NAMALWA (cell line): ENCODE measurements around the gene QSER1.
"Not testable (repeated sequence)": the region's sequence is repeated elsewhere in the genome, so short reads cannot be mapped to it uniquely, and the experiment has no call there.

Experiments used
- DNase-seq: peaks from one replicate; pipeline ENCODE4 v3.0.0-alpha.2; 2015; ENCODE audit warnings: low spot score

The QSER1 gene

GRCh38 chr11:32935462-32936029 lies 42.9 kb downstream of the QSER1 start:
- DNase-seq, result peak; percentile 48

GRCh38 chr11:32936178-32936577 lies 43.6 kb downstream of the QSER1 start:
- DNase-seq, result not testable (repeated sequence)

GRCh38 chr11:32937283-32937682 lies 44.7 kb downstream of the QSER1 start:
- not testable (repeated sequence) for DNase-seq

GRCh38 chr11:32939046-32939445 lies 46.4 kb downstream of the QSER1 start:
- peak; percentile 10 for DNase-seq

GRCh38 chr11:32939866-32940265 lies 47.3 kb downstream of the QSER1 start:
- DNase-seq, result no peak

- DNase-seq, result no peak
These were observed 48.3 kb downstream of the QSER1 start for GRCh38 chr11:32940865-32941264.

GRCh38 chr11:32947978-32948377 lies 55.4 kb downstream of the QSER1 start:
- no peak for DNase-seq

GRCh38 chr11:32949739-32950138 lies 57.1 kb downstream of the QSER1 start:
- DNase-seq, result no peak

GRCh38 chr11:32952421-32952820 lies 59.8 kb downstream of the QSER1 start:
- DNase-seq, result no peak

- no peak for DNase-seq
These were observed 61.1 kb downstream of the QSER1 start for GRCh38 chr11:32953700-32954099.

- DNase-seq, result peak; percentile 75
These were observed 68.0 kb downstream of the QSER1 start for GRCh38 chr11:32960553-32961164.

GRCh38 chr11:32962016-32962415 lies 69.4 kb downstream of the QSER1 start:
- DNase-seq, result no peak

GRCh38 chr11:32963721-32964120 lies 71.1 kb downstream of the QSER1 start:
- DNase-seq, result no peak

- DNase-seq, result no peak
These were observed 75.9 kb downstream of the QSER1 start for GRCh38 chr11:32968541-32968940.

GRCh38 chr11:32972233-32972632 lies 79.6 kb downstream of the QSER1 start:
- not testable (repeated sequence) for DNase-seq

- no peak for DNase-seq
These were observed 80.2 kb downstream of the QSER1 start for GRCh38 chr11:32972781-32973180.

- DNase-seq, result no peak
These were observed 90.0 kb downstream of the QSER1 start for GRCh38 chr11:32982626-32983025.

GRCh38 chr11:32983506-32983905 lies 90.9 kb downstream of the QSER1 start:
- no peak for DNase-seq

GRCh38 chr11:32985600-32985999 lies 93.0 kb downstream of the QSER1 start:
- DNase-seq, result no peak

- no peak for DNase-seq
These were observed 95.2 kb downstream of the QSER1 start for GRCh38 chr11:32987851-32988250.

GRCh38 chr11:32990481-32990880 lies 97.9 kb downstream of the QSER1 start:
- no peak for DNase-seq

- no peak for DNase-seq
These were observed 98.8 kb downstream of the QSER1 start for GRCh38 chr11:32991427-32991826.

GRCh38 chr11:32991898-32992297 lies 99.3 kb downstream of the QSER1 start:
- DNase-seq, result no peak

- no peak for DNase-seq
These were observed 107.6 kb downstream of the QSER1 start for GRCh38 chr11:33000181-33000580.
